GM19324 (cell line): ENCODE results near the gene GRIK3.

Source experiments
- ATAC-seq: cut with Tn5 transposase; IDR thresholded peaks from one replicate; pipeline ENCODE4 v1.9.1; 2021; ENCODE audit warnings: mild to moderate bottlenecking, moderate library complexity; ENCODE audit not compliant: unreplicated experiment, low FRiP score

Gene GRIK3

GRCh38 chr1:36864182-36864822 lies 170.0 kb downstream of the GRIK3 start:
- ATAC-seq = no peak

- no peak for ATAC-seq
These were observed 170.8 kb downstream of the GRIK3 start for GRCh38 chr1:36863500-36863899.

- no peak for ATAC-seq
These were observed 171.3 kb downstream of the GRIK3 start for GRCh38 chr1:36863061-36863460.

GRCh38 chr1:36861375-36861774 lies 172.9 kb downstream of the GRIK3 start:
- ATAC-seq = no peak

GRCh38 chr1:36859926-36860325 lies 174.4 kb downstream of the GRIK3 start:
- ATAC-seq = no peak

- no peak for ATAC-seq
These were observed 175.3 kb downstream of the GRIK3 start for GRCh38 chr1:36858981-36859380.

GRCh38 chr1:36858553-36858952 lies 175.8 kb downstream of the GRIK3 start:
- ATAC-seq = no peak

- ATAC-seq = no peak
These were observed 176.6 kb downstream of the GRIK3 start for GRCh38 chr1:36857754-36858153.

- ATAC-seq = no peak
These were observed 178.4 kb downstream of the GRIK3 start for GRCh38 chr1:36855699-36856494.

- no peak for ATAC-seq
These were observed 180.7 kb downstream of the GRIK3 start for GRCh38 chr1:36853638-36854037.

- no peak for ATAC-seq
These were observed 181.7 kb downstream of the GRIK3 start for GRCh38 chr1:36852586-36852985.

GRCh38 chr1:36851595-36851994 lies 182.7 kb downstream of the GRIK3 start:
- no peak for ATAC-seq

- no peak for ATAC-seq
These were observed 183.2 kb downstream of the GRIK3 start for GRCh38 chr1:36851087-36851486.

GRCh38 chr1:36849956-36850355 lies 184.4 kb downstream of the GRIK3 start:
- no peak for ATAC-seq

GRCh38 chr1:36847761-36848160 lies 186.6 kb downstream of the GRIK3 start:
- ATAC-seq = no peak

- ATAC-seq = no peak
These were observed 187.1 kb downstream of the GRIK3 start for GRCh38 chr1:36847186-36847585.

GRCh38 chr1:36846357-36846756 lies 188.0 kb downstream of the GRIK3 start:
- no peak for ATAC-seq

- ATAC-seq = no peak
These were observed 188.5 kb downstream of the GRIK3 start for GRCh38 chr1:36845802-36846201.

GRCh38 chr1:36844917-36845316 lies 189.4 kb downstream of the GRIK3 start:
- ATAC-seq = no peak

GRCh38 chr1:36843906-36844610 lies 190.3 kb downstream of the GRIK3 start:
- no peak for ATAC-seq

- ATAC-seq = no peak
These were observed 191.3 kb downstream of the GRIK3 start for GRCh38 chr1:36843027-36843426.
